ENCODE data around the gene FOXP1. TPM values are rescaled to one million over a fixed set of nuclear protein-coding genes. Genes with fewer than 3 reads are reported as not detected.
A peak's percentile ranks its signal among the peaks of the same experiment; 100 is the strongest.

Gene FOXP1
- total and polyA plus RNA-seq, 8 donors, result 13.4 to 74.1 (median 44.1) TPM

DNA sequence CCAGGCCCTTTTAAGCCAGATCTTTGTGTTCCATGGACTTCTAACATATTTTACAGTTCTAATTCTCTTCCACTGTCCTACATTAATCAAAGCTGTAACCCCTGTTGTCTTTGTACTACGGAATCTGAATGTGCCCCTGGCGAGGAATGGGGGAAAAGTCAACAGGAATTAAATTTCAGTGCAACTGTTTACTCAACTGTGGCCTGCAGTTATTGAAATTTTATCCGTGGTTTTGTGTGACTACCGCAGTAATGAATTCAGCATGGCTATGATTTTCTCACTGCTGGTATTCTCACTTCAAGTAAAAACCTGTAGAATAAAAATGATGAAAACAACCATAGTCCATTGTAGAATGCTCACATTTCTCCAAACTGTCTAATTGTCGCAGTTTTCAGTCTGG, 388.0 kb downstream of the FOXP1 start:
- H3K4me3 ChIP-seq, result no peak overlapping the region
- TF ChIP-seq, protein P1, sequence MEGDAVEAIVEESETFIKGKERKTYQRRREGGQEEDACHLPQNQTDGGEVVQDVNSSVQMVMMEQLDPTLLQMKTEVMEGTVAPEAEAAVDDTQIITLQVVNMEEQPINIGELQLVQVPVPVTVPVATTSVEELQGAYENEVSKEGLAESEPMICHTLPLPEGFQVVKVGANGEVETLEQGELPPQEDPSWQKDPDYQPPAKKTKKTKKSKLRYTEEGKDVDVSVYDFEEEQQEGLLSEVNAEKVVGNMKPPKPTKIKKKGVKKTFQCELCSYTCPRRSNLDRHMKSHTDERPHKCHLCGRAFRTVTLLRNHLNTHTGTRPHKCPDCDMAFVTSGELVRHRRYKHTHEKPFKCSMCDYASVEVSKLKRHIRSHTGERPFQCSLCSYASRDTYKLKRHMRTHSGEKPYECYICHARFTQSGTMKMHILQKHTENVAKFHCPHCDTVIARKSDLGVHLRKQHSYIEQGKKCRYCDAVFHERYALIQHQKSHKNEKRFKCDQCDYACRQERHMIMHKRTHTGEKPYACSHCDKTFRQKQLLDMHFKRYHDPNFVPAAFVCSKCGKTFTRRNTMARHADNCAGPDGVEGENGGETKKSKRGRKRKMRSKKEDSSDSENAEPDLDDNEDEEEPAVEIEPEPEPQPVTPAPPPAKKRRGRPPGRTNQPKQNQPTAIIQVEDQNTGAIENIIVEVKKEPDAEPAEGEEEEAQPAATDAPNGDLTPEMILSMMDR (IDR thresholded peaks at IDR 0.05), result no peak
- DNase-seq (no peak), ATAC-seq (no peak), FAIRE-seq (no peak)
- no peaks in the 10 kb centered on the region for H3K9me3 ChIP-seq
- peaks cover 0 to 12% (median 5%) of the 10 kb centered on the region in 3 donors for H3K4me1 ChIP-seq
- H3K36me3 ChIP-seq, result no peaks in the 10 kb centered on the region
- H3K27ac ChIP-seq, result no peak overlapping the region
- 50 to 57% methylated on average over 5 of the region's 5 CpGs for WGBS, 2 donors
- no peaks in the 10 kb centered on the region for H3K27me3 ChIP-seq
- intact Hi-C loops (cut with DNase I), result no loop called here

DNA sequence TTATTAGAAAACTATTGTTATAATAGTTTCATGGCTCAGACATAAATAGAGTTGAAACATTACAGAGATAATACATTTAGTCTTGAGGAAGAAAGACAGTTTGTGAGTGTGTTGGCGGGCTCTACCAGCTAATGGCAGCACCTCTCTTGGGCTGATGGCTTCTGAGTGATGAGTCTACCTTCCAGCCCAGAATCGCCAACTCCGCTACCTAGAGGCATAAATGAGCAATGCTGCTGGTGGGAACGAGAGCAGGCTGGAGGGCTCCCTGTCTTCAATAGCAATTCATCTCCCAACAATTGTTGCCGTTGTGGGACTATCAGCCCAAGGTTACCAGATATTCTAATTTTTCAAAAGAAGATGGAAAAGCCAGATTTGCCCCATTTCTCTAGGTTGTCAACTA, 388.7 kb downstream of the FOXP1 start:
- TF ChIP-seq, protein P1 (IDR thresholded peaks at IDR 0.05), result no peak
- intact Hi-C loops (cut with DNase I), result no loop called here
- Histone ChIP-seq H3K9me3 (no peaks in the 10 kb centered on the region), H3K27me3 (no peaks in the 10 kb centered on the region), H3K27ac (no peak overlapping the region), H3K36me3 (no peaks in the 10 kb centered on the region), H3K4me1 (peaks cover 0 to 12% (median 5%) of the 10 kb centered on the region in 3 donors), H3K4me3 (no peak overlapping the region)
- 94 to 96% methylated on average over 5 of the region's 5 CpGs for WGBS, 2 donors
- ATAC-seq, result no peak
- no peak for DNase-seq
- FAIRE-seq, result no peak

GRCh38 chr3:71191031-71191482, 392.5 kb downstream of the FOXP1 start:
- ATAC-seq (peak in 2 of 4 donors; percentile 43 to 48), FAIRE-seq (no peak), DNase-seq (no peak)
- Histone ChIP-seq H3K4me3 (no peak overlapping the region), H3K36me3 (no peaks in the 10 kb centered on the region), H3K27me3 (no peaks in the 10 kb centered on the region), H3K9me3 (no peaks in the 10 kb centered on the region), H3K27ac (no peak overlapping the region), H3K4me1 (peaks cover 0 to 12% (median 5%) of the 10 kb centered on the region in 3 donors)
- intact Hi-C loops (cut with DNase I), result no loop called here
- 26% methylated on average over 4 of the region's 4 CpGs for WGBS, 2 donors
- TF ChIP-seq, protein P1 (IDR thresholded peaks at IDR 0.05), result no peak

DNA sequence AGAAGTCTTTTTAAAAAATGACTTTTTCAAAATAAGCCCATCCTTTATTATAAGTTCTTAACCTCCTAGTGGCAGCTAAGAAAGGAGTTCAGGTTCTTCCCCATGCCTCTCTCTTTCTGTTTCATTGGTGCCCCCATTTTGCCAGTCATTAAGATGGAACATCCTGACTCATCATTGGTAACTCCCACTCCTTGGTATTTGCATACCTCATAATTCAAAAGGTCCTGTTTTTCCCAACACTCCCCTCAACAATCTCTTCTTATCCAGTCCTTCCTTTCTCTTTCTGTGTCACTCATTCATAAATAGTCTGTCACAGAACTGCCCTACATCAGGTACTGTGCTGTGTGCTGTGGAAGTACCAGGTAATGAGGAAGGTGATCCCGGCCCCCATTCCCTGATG, 394.0 kb downstream of the FOXP1 start:
- peaks cover 0 to 7% (median 5%) of the 10 kb centered on the region in 3 donors for H3K4me1 ChIP-seq
- FAIRE-seq (no peak), ATAC-seq (peak in 1 of 4 donors; percentile 17), DNase-seq (no peak)
- H3K4me3 ChIP-seq, result no peak overlapping the region
- 90 to 100% methylated on average over 1 of the region's 1 CpG for WGBS, 2 donors
- H3K36me3 ChIP-seq, result no peaks in the 10 kb centered on the region
- H3K27ac ChIP-seq, result no peak overlapping the region
- intact Hi-C loops (cut with DNase I), result no loop called here
- TF ChIP-seq, protein P1 (IDR thresholded peaks at IDR 0.05), result no peak
- H3K27me3 ChIP-seq, result no peaks in the 10 kb centered on the region
- no peaks in the 10 kb centered on the region for H3K9me3 ChIP-seq

DNA sequence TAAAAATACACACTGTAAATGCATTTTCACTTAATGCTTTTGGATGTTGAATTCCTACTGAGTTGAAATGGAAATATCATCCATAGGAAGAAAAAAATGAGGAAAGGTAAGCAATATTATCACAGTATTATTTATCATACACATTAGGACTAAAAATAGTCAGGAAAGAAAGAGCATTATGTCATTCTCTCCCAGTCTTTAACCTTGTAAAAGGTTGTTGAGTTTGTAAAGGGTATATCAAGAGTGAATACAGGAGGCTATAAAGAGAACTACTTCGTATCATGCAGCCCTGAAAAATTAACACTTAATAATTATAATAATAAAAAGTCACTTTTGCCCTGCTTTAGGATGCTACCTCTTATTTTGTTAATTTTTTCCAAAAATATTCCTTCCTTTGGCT, 395.8 kb downstream of the FOXP1 start:
- Histone ChIP-seq H3K27ac (no peak overlapping the region), H3K4me1 (peaks cover 0 to 7% (median 5%) of the 10 kb centered on the region in 3 donors), H3K36me3 (no peaks in the 10 kb centered on the region), H3K4me3 (no peak overlapping the region), H3K27me3 (no peaks in the 10 kb centered on the region), H3K9me3 (no peaks in the 10 kb centered on the region)
- FAIRE-seq (no peak), ATAC-seq (no peak), DNase-seq (no peak)
- TF ChIP-seq, protein P1 (IDR thresholded peaks at IDR 0.05), result no peak
- 98 to 100% methylated on average over 1 of the region's 1 CpG for WGBS, 2 donors
- intact Hi-C loops (cut with DNase I), result no loop called here
